Lower leg skin (tissue), 4 donors: ENCODE measurements around the gene TMTC1. TPM values are rescaled to one million over a fixed set of nuclear protein-coding genes. Genes with fewer than 3 reads are reported as not detected.

Source experiments
- DNase-seq, 2 donors: peaks; one replicate each; pipeline ENCODE4 v3.0.0-alpha.2; 2019; ENCODE audit warnings: low spot score in 2 of 2
- H3K4me3 ChIP-seq: fragments of 200-600 bp; sonication (generic); 2 replicates; pipeline ENCODE4 v1.5.1; 2017; ENCODE audit warnings: mild to moderate bottlenecking, low read depth; ENCODE audit not compliant: poor library complexity, severe bottlenecking
- POLR2A ChIP-seq, 2 donors: fragments of 450-650 bp; IDR thresholded peaks; one replicate each; pipeline ENCODE4 v1.6.1; 2016 to 2017; ENCODE audit warnings: antibody characterized with exemption in 2 of 2, mild to moderate bottlenecking in 1 of 2, moderate library complexity in 1 of 2
- WGBS, 2 donors: methylation state at CpG; one replicate each; pipeline ENCODE4 v1.1.5; 2018; 5-methylcytosine and 5-hydroxymethylcytosine counted together
- intact Hi-C: fragments of 100-400 bp; cut with DNase I; formaldehyde crosslinking; loops from one replicate; pipeline ENCODE4 v1.15.0; 2023; ENCODE audit warnings: low total_unique reads
- total RNA-seq, 4 donors: library from RNA; depleted of rRNA; stranded (reverse); fragments of >200 nt; gene quantifications; one replicate each; pipeline ENCODE4 v1.1.0, GENCODE V29; 2016
- TF ChIP-seq, protein P1 (sequence below), 3 donors: fragments of 450-650 bp; IDR thresholded peaks; one replicate each; pipeline ENCODE4 v1.5.1; 2016; ENCODE audit warnings: antibody characterized with exemption in 3 of 3, mild to moderate bottlenecking in 3 of 3, moderate library complexity in 2 of 3

The TMTC1 gene
- total RNA-seq, 4 donors from 2014 or later: 14.1 to 38.2 (median 18.5) TPM

DNA sequence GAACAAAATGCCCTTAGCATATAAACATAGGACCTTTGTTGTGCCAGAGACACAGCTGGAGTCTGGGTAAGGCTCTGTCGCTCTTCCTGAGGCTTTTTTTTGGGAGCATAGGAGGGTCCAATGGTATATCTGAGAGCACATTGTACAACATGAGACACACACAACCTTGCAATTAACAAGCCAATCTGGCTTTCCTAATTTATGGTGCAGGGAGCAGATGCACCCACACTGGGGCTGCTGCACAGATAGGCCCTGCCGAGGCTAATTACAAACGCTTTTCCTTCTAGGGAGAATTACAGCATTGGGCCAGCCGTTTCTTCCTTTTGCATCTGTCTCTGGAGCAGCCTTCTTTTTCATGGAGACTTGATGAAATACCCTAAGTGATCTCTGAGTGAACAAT, 211.3 kb downstream of the TMTC1 start:
- WGBS, 2 donors: 82 to 89% methylated on average over 4 of the region's 4 CpGs
- no peak for DNase-seq
- intact Hi-C loops: no loop called here
- TF ChIP-seq, protein P1, sequence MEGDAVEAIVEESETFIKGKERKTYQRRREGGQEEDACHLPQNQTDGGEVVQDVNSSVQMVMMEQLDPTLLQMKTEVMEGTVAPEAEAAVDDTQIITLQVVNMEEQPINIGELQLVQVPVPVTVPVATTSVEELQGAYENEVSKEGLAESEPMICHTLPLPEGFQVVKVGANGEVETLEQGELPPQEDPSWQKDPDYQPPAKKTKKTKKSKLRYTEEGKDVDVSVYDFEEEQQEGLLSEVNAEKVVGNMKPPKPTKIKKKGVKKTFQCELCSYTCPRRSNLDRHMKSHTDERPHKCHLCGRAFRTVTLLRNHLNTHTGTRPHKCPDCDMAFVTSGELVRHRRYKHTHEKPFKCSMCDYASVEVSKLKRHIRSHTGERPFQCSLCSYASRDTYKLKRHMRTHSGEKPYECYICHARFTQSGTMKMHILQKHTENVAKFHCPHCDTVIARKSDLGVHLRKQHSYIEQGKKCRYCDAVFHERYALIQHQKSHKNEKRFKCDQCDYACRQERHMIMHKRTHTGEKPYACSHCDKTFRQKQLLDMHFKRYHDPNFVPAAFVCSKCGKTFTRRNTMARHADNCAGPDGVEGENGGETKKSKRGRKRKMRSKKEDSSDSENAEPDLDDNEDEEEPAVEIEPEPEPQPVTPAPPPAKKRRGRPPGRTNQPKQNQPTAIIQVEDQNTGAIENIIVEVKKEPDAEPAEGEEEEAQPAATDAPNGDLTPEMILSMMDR (IDR thresholded peaks at IDR 0.05): no peak
- no peak for TF ChIP-seq POLR2A (IDR thresholded peaks at IDR 0.05)
- H3K4me3 ChIP-seq: no peak overlapping the region

DNA sequence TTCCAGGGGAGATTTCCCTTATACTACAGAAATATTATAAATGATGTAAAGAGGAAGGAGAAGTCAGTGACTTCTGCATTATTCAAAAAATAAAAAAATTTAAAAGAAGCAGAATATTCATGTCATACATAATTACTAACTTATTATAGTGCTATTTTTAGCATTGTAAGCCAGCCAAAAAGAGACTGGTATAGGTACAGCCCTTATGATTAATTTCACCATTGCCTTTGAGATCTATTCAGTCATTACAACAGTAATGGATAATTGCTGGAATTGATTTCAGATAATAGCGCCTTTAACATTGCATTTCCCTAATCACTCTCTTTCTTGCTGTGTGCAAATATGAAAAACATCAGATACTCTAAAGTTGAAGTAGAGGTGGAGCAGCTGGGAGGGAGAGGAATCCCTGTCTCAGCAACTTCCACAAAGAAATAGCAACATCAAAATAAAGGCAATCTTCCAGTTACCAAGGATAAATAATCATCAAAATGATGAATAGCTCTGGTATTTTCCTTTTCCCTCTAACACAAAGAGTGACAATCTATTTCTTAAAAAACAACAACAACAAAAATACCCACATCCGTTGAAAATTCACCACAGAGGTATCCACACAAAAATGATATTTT, 214.5 kb downstream of the TMTC1 start:
- WGBS, 2 donors: 25 to 34% methylated on average over 2 of the region's 2 CpGs
- DNase-seq: no peak
- TF ChIP-seq POLR2A (IDR thresholded peaks at IDR 0.05): no peak
- TF ChIP-seq, protein P1 (IDR thresholded peaks at IDR 0.05): no peak
- intact Hi-C loops: no loop called here
- H3K4me3 ChIP-seq: no peak overlapping the region

DNA sequence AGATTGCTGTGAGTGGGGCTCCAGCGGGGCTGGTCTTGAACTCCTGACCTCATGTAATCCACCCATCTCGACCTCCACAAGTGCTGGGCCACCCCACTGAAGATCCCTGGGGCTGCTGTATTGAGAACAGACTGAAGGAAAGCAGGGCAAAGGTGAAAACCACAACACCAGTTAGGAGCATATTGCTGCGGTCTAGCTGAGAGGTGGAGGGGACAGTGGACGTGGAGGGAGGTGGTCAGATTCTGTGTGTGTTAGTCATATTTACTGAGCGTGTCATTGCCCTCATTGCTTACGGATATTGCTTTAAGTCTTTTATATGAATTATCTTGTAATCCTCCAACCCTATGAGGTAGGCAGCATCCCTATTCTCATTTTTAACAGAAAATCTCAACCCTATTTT, 217.3 kb downstream of the TMTC1 start:
- DNase-seq: no peak
- 85 to 88% methylated on average over 6 of the region's 6 CpGs for WGBS, 2 donors
- intact Hi-C loops: no loop called here
- no peak for TF ChIP-seq POLR2A (IDR thresholded peaks at IDR 0.05)
- TF ChIP-seq, protein P1 (IDR thresholded peaks at IDR 0.05): no peak
- H3K4me3 ChIP-seq: no peak overlapping the region

DNA sequence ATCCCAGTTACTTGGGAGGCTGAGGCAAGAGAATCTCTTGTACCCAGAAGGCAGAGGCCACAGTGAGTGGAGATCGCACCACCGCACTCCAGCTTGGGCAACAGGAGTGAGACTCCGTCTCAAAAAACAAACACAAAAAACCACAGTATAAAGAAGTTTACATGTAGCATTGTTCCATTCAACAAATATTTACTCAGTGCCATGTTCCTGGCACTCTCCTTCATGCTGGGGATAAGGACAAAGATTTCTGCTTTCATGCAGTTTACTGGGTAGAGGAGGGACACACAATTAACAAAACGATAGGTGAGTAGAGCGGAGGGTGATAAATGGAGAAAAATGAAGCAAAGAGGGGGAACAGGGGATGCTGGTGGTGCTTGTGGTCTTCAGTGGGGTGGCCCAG, 218.0 kb downstream of the TMTC1 start:
- TF ChIP-seq, protein P1 (IDR thresholded peaks at IDR 0.05): no peak
- TF ChIP-seq POLR2A (IDR thresholded peaks at IDR 0.05): no peak
- H3K4me3 ChIP-seq: no peak overlapping the region
- intact Hi-C loops: no loop called here
- 97 to 98% methylated on average over 5 of the region's 5 CpGs for WGBS, 2 donors
- DNase-seq: no peak

DNA sequence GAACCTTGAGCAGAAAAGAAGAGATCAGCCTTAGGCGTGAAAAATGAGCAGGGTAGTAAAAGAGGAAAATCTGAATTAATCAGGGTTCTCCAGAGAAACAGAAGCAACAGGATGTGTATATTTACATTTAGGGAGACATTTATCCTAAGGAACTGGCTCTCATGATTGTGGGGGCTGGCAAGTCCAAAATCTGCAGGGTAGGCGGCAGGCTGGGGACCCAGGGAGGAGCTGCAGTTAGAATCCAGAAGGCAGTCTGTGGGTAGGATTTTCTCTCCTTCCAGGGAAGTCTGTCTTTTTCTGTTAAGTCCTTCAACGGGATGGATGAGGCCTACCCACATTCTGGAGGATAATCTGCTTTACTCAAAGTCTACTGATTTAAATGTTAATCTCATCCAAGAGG, 218.8 kb downstream of the TMTC1 start:
- 95 to 98% methylated on average over 3 of the region's 3 CpGs for WGBS, 2 donors
- no peak for DNase-seq
- H3K4me3 ChIP-seq: no peak overlapping the region
- intact Hi-C loops: no loop called here
- no peak for TF ChIP-seq POLR2A (IDR thresholded peaks at IDR 0.05)
- TF ChIP-seq, protein P1 (IDR thresholded peaks at IDR 0.05): no peak

DNA sequence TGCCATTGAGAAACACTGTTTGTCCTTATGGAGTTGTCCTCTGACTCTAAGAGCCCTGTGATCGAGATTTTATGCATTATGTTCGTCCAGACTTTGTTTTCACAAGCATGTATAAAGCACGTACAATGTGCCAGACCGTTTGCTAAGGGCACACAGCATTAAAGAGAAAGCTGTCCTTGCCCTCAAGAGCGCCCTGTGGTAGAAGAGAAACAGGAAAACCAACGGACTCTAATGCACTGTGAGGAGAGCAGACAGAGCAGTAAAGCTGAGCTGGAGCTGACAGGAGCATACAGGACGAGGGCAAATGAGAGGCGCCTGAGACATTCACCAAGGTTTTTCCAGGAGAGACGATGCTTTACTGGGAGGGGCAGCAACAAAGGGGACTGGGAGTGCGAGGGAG, 220.1 kb downstream of the TMTC1 start:
- 72 to 75% methylated on average over 10 of the region's 10 CpGs for WGBS, 2 donors
- no peak for DNase-seq
- TF ChIP-seq, protein P1 (IDR thresholded peaks at IDR 0.05): no peak
- TF ChIP-seq POLR2A (IDR thresholded peaks at IDR 0.05): no peak
- H3K4me3 ChIP-seq: no peak overlapping the region
- intact Hi-C loops: no loop called here
